ENCODE results near the gene RNF128. TPM values are rescaled to one million over a fixed set of nuclear protein-coding genes. Genes with fewer than 3 reads are reported as not detected.
A peak's percentile ranks its signal among the peaks of the same experiment; 100 is the strongest.

Gene RNF128
- total and polyA plus RNA-seq, 2 of the 13 experiments (the other 11 are each of a cell fraction or from before 2014, with no cell fraction given) = 18.5 to 43.5 TPM

DNA sequence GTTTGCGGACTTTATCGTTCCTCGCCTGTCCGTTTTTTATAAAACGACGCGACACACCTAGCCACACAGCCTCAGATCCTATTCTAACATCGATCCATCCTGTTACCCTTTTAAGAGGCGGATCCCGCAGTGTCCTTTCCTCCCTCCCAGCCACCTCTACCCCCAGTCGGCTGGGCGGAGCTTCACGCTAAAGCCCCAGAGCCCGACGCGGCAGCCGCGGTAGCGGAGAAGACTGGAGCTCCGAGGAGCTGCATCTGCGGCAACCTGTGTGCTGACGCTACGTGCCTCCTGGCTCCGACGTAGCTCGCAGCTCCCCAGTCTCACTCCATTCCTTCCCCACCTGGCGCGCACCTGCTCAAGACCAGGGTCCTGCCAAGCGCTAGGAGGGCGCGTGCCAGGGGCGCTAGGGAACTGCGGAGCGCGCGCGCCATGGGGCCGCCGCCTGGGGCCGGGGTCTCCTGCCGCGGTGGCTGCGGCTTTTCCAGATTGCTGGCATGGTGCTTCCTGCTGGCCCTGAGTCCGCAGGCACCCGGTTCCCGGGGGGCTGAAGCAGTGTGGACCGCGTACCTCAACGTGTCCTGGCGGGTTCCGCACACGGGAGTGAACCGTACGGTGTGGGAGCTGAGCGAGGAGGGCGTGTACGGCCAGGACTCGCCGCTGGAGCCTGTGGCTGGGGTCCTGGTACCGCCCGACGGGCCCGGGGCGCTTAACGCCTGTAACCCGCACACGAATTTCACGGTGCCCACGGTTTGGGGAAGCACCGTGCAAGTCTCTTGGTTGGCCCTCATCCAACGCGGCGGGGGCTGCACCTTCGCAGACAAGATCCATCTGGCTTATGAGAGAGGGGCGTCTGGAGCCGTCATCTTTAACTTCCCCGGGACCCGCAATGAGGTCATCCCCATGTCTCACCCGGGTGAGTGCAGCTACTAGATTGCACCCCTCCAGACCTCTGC, at the start of gene RNF128 (continued):
- TF ChIP-seq, protein P1, sequence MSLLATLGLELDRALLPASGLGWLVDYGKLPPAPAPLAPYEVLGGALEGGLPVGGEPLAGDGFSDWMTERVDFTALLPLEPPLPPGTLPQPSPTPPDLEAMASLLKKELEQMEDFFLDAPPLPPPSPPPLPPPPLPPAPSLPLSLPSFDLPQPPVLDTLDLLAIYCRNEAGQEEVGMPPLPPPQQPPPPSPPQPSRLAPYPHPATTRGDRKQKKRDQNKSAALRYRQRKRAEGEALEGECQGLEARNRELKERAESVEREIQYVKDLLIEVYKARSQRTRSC (CRISPR knock-in tag; IDR thresholded peaks at IDR 0.05; ENCODE audit: low read depth) = 0 out of 2 replicates have a peak, but pooled peaks have one; percentile 31
- TF ChIP-seq, protein P2, sequence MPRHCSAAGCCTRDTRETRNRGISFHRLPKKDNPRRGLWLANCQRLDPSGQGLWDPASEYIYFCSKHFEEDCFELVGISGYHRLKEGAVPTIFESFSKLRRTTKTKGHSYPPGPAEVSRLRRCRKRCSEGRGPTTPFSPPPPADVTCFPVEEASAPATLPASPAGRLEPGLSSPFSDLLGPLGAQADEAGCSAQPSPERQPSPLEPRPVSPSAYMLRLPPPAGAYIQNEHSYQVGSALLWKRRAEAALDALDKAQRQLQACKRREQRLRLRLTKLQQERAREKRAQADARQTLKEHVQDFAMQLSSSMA (CRISPR knock-in tag; IDR thresholded peaks at IDR 0.05) = no peak
- TF ChIP-seq TCF12 (IDR thresholded peaks at IDR 0.05) (no peak), TCF12 (CRISPR knock-in tag; IDR thresholded peaks at IDR 0.05) (no peak), ZBTB1 (CRISPR knock-in tag; IDR thresholded peaks at IDR 0.05; ENCODE audit: borderline replicate concordance) (no peak), ZNF790 (CRISPR knock-in tag; IDR thresholded peaks at IDR 0.05; ENCODE audit: borderline replicate concordance) (no peak), ATAD3A (CRISPR knock-in tag; IDR thresholded peaks at IDR 0.05) (no peak), ZNF557 (CRISPR knock-in tag; IDR thresholded peaks at IDR 0.05) (no peak), BRCA1 (CRISPR knock-in tag; IDR thresholded peaks at IDR 0.05) (no peak), NFKB2 (CRISPR knock-in tag; IDR thresholded peaks at IDR 0.05; ENCODE audit: borderline replicate concordance) (peak; percentile 55; the same call in 1 of the 2 replicates), ZNF619 (CRISPR knock-in tag; IDR thresholded peaks at IDR 0.05) (no peak), KLF15 (CRISPR knock-in tag; IDR thresholded peaks at IDR 0.05; ENCODE audit: borderline replicate concordance) (no peak), YEATS2 (CRISPR knock-in tag; IDR thresholded peaks at IDR 0.05; ENCODE audit: borderline replicate concordance) (no peak), ZNF644 (CRISPR knock-in tag; IDR thresholded peaks at IDR 0.05; ENCODE audit: low read depth) (no peak), RARA (CRISPR knock-in tag; IDR thresholded peaks at IDR 0.05) (peak; percentile 36; the same call in 1 of the 2 replicates), ZFAT (CRISPR knock-in tag; conservative IDR thresholded peaks at IDR 0.05) (no peak; the same call in 1 of the 2 replicates), ZNF737 (CRISPR knock-in tag; IDR thresholded peaks at IDR 0.05; ENCODE audit: borderline replicate concordance) (no peak), PHF5A (CRISPR knock-in tag; IDR thresholded peaks at IDR 0.05; ENCODE audit: low read depth, unreplicated experiment) (no peak), BORCS8-MEF2B (CRISPR knock-in tag; IDR thresholded peaks at IDR 0.05) (no peak), JDP2 (CRISPR knock-in tag; IDR thresholded peaks at IDR 0.05; ENCODE audit: borderline replicate concordance) (no peak), CEBPG (CRISPR knock-in tag; IDR thresholded peaks at IDR 0.05) (no peak), ZNF660 (CRISPR knock-in tag; IDR thresholded peaks at IDR 0.05; ENCODE audit: borderline replicate concordance, low read depth) (no peak)
- TF ChIP-seq, protein P3, sequence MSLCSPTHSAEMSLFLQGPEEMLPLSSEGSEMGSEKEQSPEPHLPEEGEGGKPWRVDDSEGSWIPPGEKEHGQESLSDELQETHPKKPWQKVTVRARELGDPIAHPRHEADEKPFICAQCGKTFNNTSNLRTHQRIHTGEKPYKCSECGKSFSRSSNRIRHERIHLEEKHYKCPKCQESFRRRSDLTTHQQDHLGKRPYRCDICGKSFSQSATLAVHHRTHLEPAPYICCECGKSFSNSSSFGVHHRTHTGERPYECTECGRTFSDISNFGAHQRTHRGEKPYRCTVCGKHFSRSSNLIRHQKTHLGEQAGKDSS (CRISPR knock-in tag; IDR thresholded peaks at IDR 0.05; ENCODE audit: borderline replicate concordance, low read depth) = no peak

All from HepG2 (cell line).